Measurements from ENCODE around the gene MRPL36.

Gene MRPL36

DNA sequence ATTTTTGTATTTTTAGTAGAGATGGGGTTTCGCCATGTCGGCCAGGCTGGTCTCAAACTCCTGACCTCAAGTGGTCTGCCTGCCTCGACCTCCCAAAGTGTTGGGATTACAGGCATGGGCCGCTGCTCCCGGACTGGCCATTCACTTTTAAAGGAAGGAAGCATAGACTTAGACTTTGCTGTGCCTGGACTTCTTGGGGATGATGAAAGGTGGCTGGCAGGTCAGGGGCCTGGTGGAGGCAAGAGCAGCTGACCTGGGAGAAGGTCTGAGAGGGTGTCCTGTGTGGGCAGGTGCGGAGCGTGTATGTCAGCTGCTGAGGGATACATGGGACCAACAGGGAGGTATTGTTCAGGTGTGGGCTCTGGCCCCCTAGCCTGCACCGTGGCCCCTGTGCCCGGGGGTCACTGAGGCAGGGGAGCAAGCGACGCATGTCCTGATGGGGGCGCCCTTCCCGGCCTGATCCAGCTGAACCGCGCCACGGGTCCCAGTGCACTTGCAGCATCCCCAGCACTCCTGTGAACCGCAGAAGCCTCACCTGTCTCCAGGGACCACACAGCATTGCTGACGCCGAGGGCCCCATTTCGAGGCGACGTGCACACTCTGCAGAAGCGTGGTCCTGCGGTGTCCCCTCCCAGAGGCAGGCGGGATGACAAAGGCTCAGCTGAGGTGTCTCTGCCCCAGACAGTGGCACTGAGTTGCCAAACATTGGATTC is 24.6 kb upstream of the MRPL36 start:
- no peak overlapping the region for H3K4me3 ChIP-seq (ENCODE audit: low read depth, low read length)
- TF ChIP-seq, protein P1, sequence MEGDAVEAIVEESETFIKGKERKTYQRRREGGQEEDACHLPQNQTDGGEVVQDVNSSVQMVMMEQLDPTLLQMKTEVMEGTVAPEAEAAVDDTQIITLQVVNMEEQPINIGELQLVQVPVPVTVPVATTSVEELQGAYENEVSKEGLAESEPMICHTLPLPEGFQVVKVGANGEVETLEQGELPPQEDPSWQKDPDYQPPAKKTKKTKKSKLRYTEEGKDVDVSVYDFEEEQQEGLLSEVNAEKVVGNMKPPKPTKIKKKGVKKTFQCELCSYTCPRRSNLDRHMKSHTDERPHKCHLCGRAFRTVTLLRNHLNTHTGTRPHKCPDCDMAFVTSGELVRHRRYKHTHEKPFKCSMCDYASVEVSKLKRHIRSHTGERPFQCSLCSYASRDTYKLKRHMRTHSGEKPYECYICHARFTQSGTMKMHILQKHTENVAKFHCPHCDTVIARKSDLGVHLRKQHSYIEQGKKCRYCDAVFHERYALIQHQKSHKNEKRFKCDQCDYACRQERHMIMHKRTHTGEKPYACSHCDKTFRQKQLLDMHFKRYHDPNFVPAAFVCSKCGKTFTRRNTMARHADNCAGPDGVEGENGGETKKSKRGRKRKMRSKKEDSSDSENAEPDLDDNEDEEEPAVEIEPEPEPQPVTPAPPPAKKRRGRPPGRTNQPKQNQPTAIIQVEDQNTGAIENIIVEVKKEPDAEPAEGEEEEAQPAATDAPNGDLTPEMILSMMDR (IDR thresholded peaks at IDR 0.05; ENCODE audit: low read depth, low read length): no peak

DNA sequence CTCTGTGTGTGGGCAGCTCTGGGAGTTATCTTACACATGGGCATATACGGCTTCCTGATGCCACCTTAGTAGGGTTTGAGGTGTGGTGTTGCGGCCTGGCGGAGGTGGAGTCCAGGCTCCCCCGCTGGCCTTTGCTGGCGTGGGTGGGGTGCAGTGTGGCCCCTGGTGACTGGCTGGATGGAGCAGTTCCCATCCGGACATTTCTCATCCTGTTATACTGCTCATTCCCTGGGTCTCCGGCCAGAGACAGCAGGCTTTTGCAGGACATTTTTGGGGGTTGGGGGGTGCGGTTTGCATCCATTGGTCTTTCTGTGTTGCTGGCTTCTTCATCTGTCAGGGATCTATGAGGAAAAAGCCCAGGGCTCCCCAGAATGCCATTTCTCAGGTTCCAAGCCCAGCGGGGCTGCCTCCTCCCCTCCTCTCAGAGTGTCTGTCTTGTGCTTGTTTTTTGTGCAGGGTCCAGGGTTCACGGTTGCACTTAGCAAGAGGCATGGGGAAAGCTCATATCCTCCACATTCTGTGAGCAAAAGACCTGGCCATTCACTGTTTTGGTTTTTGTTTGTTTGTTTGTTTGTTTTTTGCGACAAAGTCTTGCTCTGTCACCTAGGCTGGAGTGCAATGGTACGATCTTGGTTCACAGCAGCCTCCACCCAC is 23.9 kb upstream of the MRPL36 start:
- H3K4me3 ChIP-seq (ENCODE audit: low read depth, low read length): no peak overlapping the region
- TF ChIP-seq, protein P1 (IDR thresholded peaks at IDR 0.05; ENCODE audit: low read depth, low read length): no peak

DNA sequence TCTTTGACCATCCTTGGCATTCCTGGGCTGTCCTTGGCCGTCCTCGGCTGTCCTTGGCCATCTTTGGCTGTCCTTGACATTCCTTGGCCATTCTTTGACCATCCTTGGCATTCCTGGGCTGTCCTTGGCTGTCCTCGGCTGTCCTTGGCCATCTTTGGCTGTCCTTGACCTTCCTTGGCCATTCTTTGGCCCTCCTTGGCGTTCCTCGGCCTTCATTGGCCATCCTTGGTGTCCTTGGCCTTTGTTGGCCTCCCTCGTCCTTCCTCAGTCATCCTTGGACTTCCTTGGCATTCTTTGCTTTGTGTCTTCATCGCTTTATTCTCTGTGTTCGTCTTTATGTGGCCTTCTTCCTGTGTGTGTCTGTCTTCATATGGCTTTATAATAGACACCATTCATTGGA is 22.2 kb upstream of the MRPL36 start:
- H3K4me3 ChIP-seq (ENCODE audit: low read depth, low read length): no peak overlapping the region
- TF ChIP-seq, protein P1 (IDR thresholded peaks at IDR 0.05; ENCODE audit: low read depth, low read length): no peak

DNA sequence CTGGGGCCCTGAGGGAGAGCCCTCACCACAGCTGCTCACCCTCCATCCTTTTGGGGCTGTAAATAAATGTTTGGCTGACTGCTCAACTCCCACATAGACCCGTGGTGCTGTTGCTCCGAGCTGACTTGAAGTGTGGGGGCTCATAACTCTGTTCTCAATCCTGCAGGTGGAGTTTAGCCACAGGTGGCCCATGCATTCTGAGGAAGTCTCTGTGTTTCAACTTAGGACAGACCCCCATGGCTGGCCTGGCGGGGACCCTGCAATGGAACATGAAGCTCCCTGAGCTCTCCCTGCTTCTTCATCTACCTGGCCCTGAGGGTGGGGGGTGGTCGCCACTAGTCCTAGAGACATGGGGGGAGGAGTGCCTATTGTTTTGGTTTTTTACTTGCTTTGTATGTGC is 21.3 kb upstream of the MRPL36 start:
- H3K4me3 ChIP-seq (ENCODE audit: low read depth, low read length): no peak overlapping the region
- TF ChIP-seq, protein P1 (IDR thresholded peaks at IDR 0.05; ENCODE audit: low read depth, low read length): no peak

DNA sequence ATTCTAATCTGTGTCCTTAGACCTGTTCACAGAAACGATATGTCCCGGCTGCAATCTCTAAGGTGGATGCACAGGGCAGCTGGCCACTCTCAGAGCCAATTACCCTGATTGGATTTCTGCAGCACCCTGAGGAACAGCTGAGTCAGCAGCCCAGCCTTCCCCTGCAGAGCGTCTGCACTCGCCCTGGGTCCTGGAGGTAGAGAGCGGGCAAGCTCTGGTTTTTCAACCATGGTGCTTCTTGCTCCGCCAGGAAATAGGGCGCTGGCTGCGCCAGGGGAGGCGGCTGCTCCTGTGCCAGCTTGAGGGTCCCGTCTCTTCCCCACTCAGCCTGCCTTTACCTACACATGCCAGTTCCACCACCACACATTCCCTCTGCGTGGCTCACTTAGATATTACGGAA is 20.7 kb upstream of the MRPL36 start:
- no peak overlapping the region for H3K4me3 ChIP-seq (ENCODE audit: low read depth, low read length)
- TF ChIP-seq, protein P1 (IDR thresholded peaks at IDR 0.05; ENCODE audit: low read depth, low read length): no peak

DNA sequence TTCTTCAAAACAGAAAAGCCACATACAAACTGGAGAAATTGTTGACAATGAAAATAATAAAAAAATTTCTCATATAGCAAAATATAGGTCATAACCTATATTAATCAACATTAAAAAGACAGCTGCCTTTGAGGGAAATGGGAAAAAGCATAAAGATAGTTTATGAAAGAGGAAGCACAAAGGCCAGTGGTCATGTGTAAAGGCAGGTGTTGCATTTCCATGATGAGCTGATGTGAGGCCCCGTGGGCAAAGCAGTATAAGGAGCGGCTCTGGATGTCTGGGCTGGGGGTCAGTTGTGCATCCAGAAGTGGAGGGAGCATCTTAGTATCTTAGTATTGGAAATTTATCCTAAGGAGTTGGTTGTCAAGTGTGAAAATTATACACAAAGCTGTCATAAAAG is 19.8 kb upstream of the MRPL36 start:
- TF ChIP-seq, protein P1 (IDR thresholded peaks at IDR 0.05; ENCODE audit: low read depth, low read length): no peak
- H3K4me3 ChIP-seq (ENCODE audit: low read depth, low read length): no peak overlapping the region

DNA sequence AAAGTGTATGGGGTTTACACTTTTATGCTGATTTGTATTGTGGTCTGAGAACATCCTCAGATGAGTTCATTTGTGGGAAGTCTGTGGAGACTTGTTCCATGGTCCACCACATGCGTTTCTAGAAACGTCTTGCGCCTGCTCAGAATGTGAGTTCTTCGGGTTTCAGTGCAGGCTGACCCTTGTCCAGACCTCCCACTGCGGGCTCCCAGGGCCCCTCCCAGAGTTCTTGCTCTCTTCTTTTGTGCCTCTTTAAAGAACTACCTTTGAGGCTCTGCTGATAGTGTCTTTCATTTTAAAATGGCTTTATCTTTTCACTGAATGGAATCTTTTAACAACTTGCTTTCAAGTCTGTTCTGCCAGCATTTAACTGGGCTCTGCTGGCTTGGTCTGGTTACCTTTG is 19.1 kb upstream of the MRPL36 start:
- TF ChIP-seq, protein P1 (IDR thresholded peaks at IDR 0.05; ENCODE audit: low read depth, low read length): no peak
- H3K4me3 ChIP-seq (ENCODE audit: low read depth, low read length): no peak overlapping the region

All from WI38 (cell line).